Keratinocyte (primary cell): ENCODE measurements around the gene NHLH1. TPM values are rescaled to one million over a fixed set of nuclear protein-coding genes. Genes with fewer than 3 reads are reported as not detected.
A peak's percentile ranks its signal among the peaks of the same experiment; 100 is the strongest.

Experiments
- DNase-seq: peaks from one replicate; pipeline ENCODE4 v3.0.0-alpha.2; 2011; ENCODE audit warnings: low read depth, missing footprints, low spot score
- FAIRE-seq: peaks from 2 replicates; lab custom pipeline; 2011; peaks lifted over from hg19 to GRCh38; lab: Jason Lieb, UNC
- H2AFZ ChIP-seq: 2 replicates; pipeline ENCODE4 v1.6.0; 2012; ENCODE audit warnings: low read length, control low read depth, inconsistent platforms; ENCODE audit not compliant: control insufficient read depth
- H3K27ac ChIP-seq: 2 replicates; pipeline ENCODE4 v1.5.1; 2011; ENCODE audit warnings: low read length; ENCODE audit not compliant: control insufficient read depth, insufficient read depth
- H3K27me3 ChIP-seq: 3 replicates; pipeline ENCODE4 v1.6.0; 2011; ENCODE audit warnings: low read length; ENCODE audit not compliant: control insufficient read depth, insufficient read depth; ENCODE audit errors: extremely low read depth
- H3K36me3 ChIP-seq, 2 experiments: 2 replicates in 1 of 2; 3 replicates in 1 of 2; pipeline ENCODE4 v1.5.1; 2011; ENCODE audit warnings: low read length in 2 of 2, mild to moderate bottlenecking in 1 of 2; ENCODE audit not compliant: control insufficient read depth in 2 of 2, insufficient read depth in 2 of 2; ENCODE audit errors: extremely low read depth in 1 of 2
- H3K4me1 ChIP-seq: 3 replicates; pipeline ENCODE4 v1.5.1; 2011; ENCODE audit warnings: low read length; ENCODE audit not compliant: control insufficient read depth, insufficient read depth; ENCODE audit errors: extremely low read depth
- H3K4me2 ChIP-seq: 3 replicates; pipeline ENCODE4 v1.6.0; 2011; ENCODE audit warnings: low read depth, low read length; ENCODE audit not compliant: control insufficient read depth, insufficient read depth; ENCODE audit errors: extremely low read depth
- H3K4me3 ChIP-seq, 3 experiments: fragments of 200-600 bp in 1 of 3; sonication (generic) in 1 of 3; 2 replicates in 2 of 3; 3 replicates in 1 of 3; pipeline ENCODE4 v1.5.1; 2011 to 2016; ENCODE audit warnings: low read length in 3 of 3, mild to moderate bottlenecking in 3 of 3, control low read depth in 2 of 3, inconsistent platforms in 1 of 3, low read depth in 1 of 3, mixed read lengths in 1 of 3, mixed run types in 1 of 3, moderate library complexity in 1 of 3; ENCODE audit not compliant: control insufficient read depth in 2 of 3, insufficient read depth in 2 of 3; ENCODE audit errors: extremely low read depth in 1 of 3
- H3K79me2 ChIP-seq: 2 replicates; pipeline ENCODE4 v1.6.0; 2012; ENCODE audit warnings: low read length; ENCODE audit not compliant: control insufficient read depth, insufficient read depth
- H3K9ac ChIP-seq: 3 replicates; pipeline ENCODE4 v1.6.0; 2011; ENCODE audit warnings: low read length; ENCODE audit not compliant: control insufficient read depth, insufficient read depth; ENCODE audit errors: extremely low read depth
- H3K9me1 ChIP-seq: 3 replicates; pipeline ENCODE4 v1.6.0; 2011; ENCODE audit warnings: low read length; ENCODE audit not compliant: control insufficient read depth, insufficient read depth; ENCODE audit errors: extremely low read depth
- H3K9me3 ChIP-seq: 2 replicates; pipeline ENCODE4 v1.5.1; 2012; ENCODE audit warnings: low read depth, low read length; ENCODE audit not compliant: control insufficient read depth
- H4K20me1 ChIP-seq: 3 replicates; pipeline ENCODE4 v1.6.0; 2011; ENCODE audit warnings: low read length; ENCODE audit not compliant: control insufficient read depth, insufficient read depth; ENCODE audit errors: extremely low read depth
- CTCF ChIP-seq, 3 experiments: IDR thresholded peaks in 1 of 3; conservative IDR thresholded peaks in 1 of 3; optimal IDR thresholded peaks in 1 of 3; 2 replicates in 2 of 3; 3 replicates in 1 of 3; pipeline versions ENCODE3 to v1.5.1; 2011; ENCODE audit warnings: low read length in 3 of 3, mild to moderate bottlenecking in 3 of 3, moderate library complexity in 2 of 3, control low read depth in 1 of 3, inconsistent platforms in 1 of 3; ENCODE audit not compliant: insufficient read depth in 2 of 3; ENCODE audit errors: extremely low read depth in 1 of 3
- EZH2 ChIP-seq: IDR thresholded peaks from one replicate; pipeline ENCODE4 v1.6.1; 2012; ENCODE audit warnings: inconsistent platforms, mild to moderate bottlenecking, low read length, moderate library complexity
- dilution Hi-C: fragments of 300-500 bp; cut with MboI; formaldehyde crosslinking; loops from one replicate; pipeline ENCODE4 v1.7.0; 2020; ENCODE audit warnings: low sequenced_read_pairs; ENCODE audit not compliant: extremely low pct_ligation_motif_present
- polyA plus RNA-seq, 5 experiments: library from polyadenylated mRNA; depleted of rRNA in 3 of 5; stranded (reverse) in 3 of 5; stranded (forward) in 1 of 5; unstranded in 1 of 5; fragments of >200 nt; gene quantifications; 1 replicate in 1 of 5; 2 replicates in 3 of 5; 3 replicates in 1 of 5; pipeline versions ENCODE4 v1.2.1 to v1.2.3, GENCODE V29; 2011 to 2012; ENCODE audit warnings: missing spikeins in 2 of 5, low read depth in 1 of 5, low replicate concordance in 1 of 5

Gene NHLH1
- polyA plus RNA-seq, 1 donor (not counting 4 experiments of a cell fraction or from before 2014, with no cell fraction given): 0.13 TPM

GRCh38 chr1:160353223-160353622, 13.6 kb upstream of the NHLH1 start:
- H3K36me3 ChIP-seq: peaks cover 64 to 74% of the 10 kb centered on the region in 2 experiments
- H3K27ac ChIP-seq: no peak overlapping the region
- no peaks in the 10 kb centered on the region for H4K20me1 ChIP-seq
- no peaks in the 10 kb centered on the region for H3K79me2 ChIP-seq
- FAIRE-seq: no peak
- H3K4me3 ChIP-seq: no peak overlapping the region
- no peak overlapping the region for H3K4me2 ChIP-seq
- no peak overlapping the region for H2AFZ ChIP-seq
- no peaks in the 10 kb centered on the region for H3K9me1 ChIP-seq
- DNase-seq: no peak
- dilution Hi-C loops: no loop called here
- H3K9me3 ChIP-seq: no peaks in the 10 kb centered on the region
- no peak overlapping the region for H3K9ac ChIP-seq
- no peaks in the 10 kb centered on the region for H3K27me3 ChIP-seq
- no peaks in the 10 kb centered on the region for H3K4me1 ChIP-seq
- TF ChIP-seq EZH2 (no peak), CTCF (optimal IDR thresholded peaks at IDR 0.05 in 1 of 3, IDR thresholded peaks at IDR 0.05 in 1 of 3, conservative IDR thresholded peaks at IDR 0.05 in 1 of 3; ENCODE audit: extremely low read depth in 1 of 3, insufficient read depth in 2 of 3, low read length in 3 of 3) (no peak)

GRCh38 chr1:160354388-160354985, 12.4 kb upstream of the NHLH1 start:
- Histone ChIP-seq H3K4me2 (no peak overlapping the region), H3K4me3 (no peak overlapping the region), H3K9me3 (no peaks in the 10 kb centered on the region), H3K27ac (no peak overlapping the region), H3K9me1 (no peaks in the 10 kb centered on the region), H3K4me1 (no peaks in the 10 kb centered on the region), H3K27me3 (no peaks in the 10 kb centered on the region), H2AFZ (no peak overlapping the region), H4K20me1 (no peaks in the 10 kb centered on the region), H3K79me2 (no peaks in the 10 kb centered on the region), H3K36me3 (peaks cover 66 to 75% of the 10 kb centered on the region in 2 experiments), H3K9ac (no peak overlapping the region)
- TF ChIP-seq CTCF (optimal IDR thresholded peaks at IDR 0.05 in 1 of 3, IDR thresholded peaks at IDR 0.05 in 1 of 3, conservative IDR thresholded peaks at IDR 0.05 in 1 of 3; ENCODE audit: extremely low read depth in 1 of 3, insufficient read depth in 2 of 3, low read length in 3 of 3): peak; percentile 61 to 72 (median 63)
- TF ChIP-seq EZH2: no peak
- dilution Hi-C loops: no loop called here
- FAIRE-seq (no peak), DNase-seq (no peak)
